AG04450 (cell line): Measurements from ENCODE around the gene NNAT. TPM values are rescaled to one million over a fixed set of nuclear protein-coding genes. Genes with fewer than 3 reads are reported as not detected.
"Not testable (repeated sequence)": the region's sequence is repeated elsewhere in the genome, so short reads cannot be mapped to it uniquely, and the experiment has no call there.

Experiments used
- CTCF ChIA-PET: fragments of 300-600, 350-600 bp; formaldehyde crosslinking; extraction: SDS; loops from one replicate; lab custom pipeline; 2022; ENCODE audit warnings: antibody characterized with exemption, inconsistent platforms; lab: Charles Lee
- POLR2A ChIA-PET: fragments of 350-600 bp; formaldehyde crosslinking; extraction: SDS; loops from one replicate; lab custom pipeline; 2021; ENCODE audit warnings: antibody characterized with exemption, inconsistent platforms; lab: Yijun Ruan, JAX
- DNase-seq: peaks from one replicate; pipeline ENCODE4 v3.0.0-alpha.2; 2011; ENCODE audit warnings: low read depth, low spot score
- H3K27ac ChIP-seq: one replicate; pipeline ENCODE4 v1.5.1; 2012; ENCODE audit warnings: low read depth, low read length, control low read depth
- H3K27me3 ChIP-seq: one replicate; pipeline ENCODE4 v1.6.0; 2012; ENCODE audit warnings: low read length; ENCODE audit not compliant: control insufficient read depth, insufficient read depth
- H3K4me3 ChIP-seq: 2 replicates; pipeline ENCODE4 v1.5.1; 2011; ENCODE audit warnings: mild to moderate bottlenecking, low read depth, low read length, control low read depth
- H3K9me3 ChIP-seq: 2 replicates; pipeline ENCODE4 v1.5.1; 2012; ENCODE audit warnings: low read length; ENCODE audit not compliant: control insufficient read depth, insufficient read depth
- CTCF ChIP-seq: IDR thresholded peaks from 2 replicates; pipeline ENCODE4 v1.5.1; 2011; ENCODE audit warnings: low read depth, low read length, control low read depth, inconsistent platforms
- polyA minus RNA-seq: library from RNA; depleted of rRNA, polyadenylated mRNA; stranded (reverse); fragments of >200 nt; gene quantifications from 2 replicates; pipeline ENCODE4 v1.2.3, GENCODE V29; 2011; rRNA and poly(A)+ RNA removed
- polyA plus RNA-seq: library from polyadenylated mRNA; depleted of rRNA; stranded (reverse); fragments of >200 nt; gene quantifications from 2 replicates; pipeline ENCODE4 v1.2.3, GENCODE V29; 2011; rRNA removed

NNAT gene
- polyA plus RNA-seq (54.0 and 59.6 TPM in 2 replicates), polyA minus RNA-seq (16.0 and 26.6 TPM in 2 replicates)

- ChIA-PET POLR2A (no interaction called here), CTCF (no interaction called here)
- no peak for DNase-seq
- Histone ChIP-seq H3K27me3 (no peaks in the 10 kb centered on the region), H3K27ac (no peak within 1 kb of the TSS), H3K4me3 (peak within 1 kb of the TSS; percentile 63), H3K9me3 (peaks cover 21% of the 10 kb centered on the region)
- TF ChIP-seq CTCF: no peak
These were observed at the start of gene NNAT for GRCh38 chr20:37521061-37521771. NNAT (plus strand) TSS chr20:37521250; CDS start chr20:37521332, 82 bp downstream.

GRCh38 chr20:37471741-37472235 lies 49.3 kb upstream of the NNAT start:
- CTCF ChIA-PET: no interaction called here
- POLR2A ChIA-PET: no interaction called here

GRCh38 chr20:37472435-37472834 lies 48.6 kb upstream of the NNAT start:
- H3K4me3 ChIP-seq, H3K9me3 ChIP-seq, H3K27ac ChIP-seq, DNase-seq, CTCF ChIA-PET, POLR2A ChIA-PET: not testable (repeated sequence)
- H3K27me3 ChIP-seq: peaks cover 48% of the 10 kb centered on the region

More at GRCh38 chr20:37471741-37472235, 49.3 kb upstream of the NNAT start:
- H3K27ac ChIP-seq: no peak overlapping the region
- H3K4me3 ChIP-seq: no peak overlapping the region
- peaks cover 52% of the 10 kb centered on the region for H3K27me3 ChIP-seq
- TF ChIP-seq CTCF: no peak
- no peak for DNase-seq
- no peaks in the 10 kb centered on the region for H3K9me3 ChIP-seq

- no peak for TF ChIP-seq CTCF
- H3K9me3 ChIP-seq: no peaks in the 10 kb centered on the region
- ChIA-PET POLR2A (no interaction called here), CTCF (no interaction called here)
- no peak overlapping the region for H3K4me3 ChIP-seq
- DNase-seq: no peak
- H3K27me3 ChIP-seq: peaks cover 42% of the 10 kb centered on the region
- no peak overlapping the region for H3K27ac ChIP-seq
These were observed 47.6 kb upstream of the NNAT start for GRCh38 chr20:37473249-37474000.

- H3K27ac ChIP-seq: no peak overlapping the region
- no peak for DNase-seq
- peaks cover 47% of the 10 kb centered on the region for H3K27me3 ChIP-seq
- H3K9me3 ChIP-seq: no peaks in the 10 kb centered on the region
- no peak for TF ChIP-seq CTCF
- H3K4me3 ChIP-seq: no peak overlapping the region
- ChIA-PET POLR2A (no interaction called here), CTCF (no interaction called here)
These were observed 46.7 kb upstream of the NNAT start for GRCh38 chr20:37474386-37474785.
